ENCODE data around the gene TUBGCP2.

Gene TUBGCP2

GRCh38 chr10:133299224-133299623 is 9.4 kb downstream of the TUBGCP2 start:
- no peak for DNase-seq

- DNase-seq: no peak
These were observed 10.2 kb downstream of the TUBGCP2 start for GRCh38 chr10:133298466-133298865.

- DNase-seq: no peak
These were observed 11.2 kb downstream of the TUBGCP2 start for GRCh38 chr10:133297504-133297903.

DNA sequence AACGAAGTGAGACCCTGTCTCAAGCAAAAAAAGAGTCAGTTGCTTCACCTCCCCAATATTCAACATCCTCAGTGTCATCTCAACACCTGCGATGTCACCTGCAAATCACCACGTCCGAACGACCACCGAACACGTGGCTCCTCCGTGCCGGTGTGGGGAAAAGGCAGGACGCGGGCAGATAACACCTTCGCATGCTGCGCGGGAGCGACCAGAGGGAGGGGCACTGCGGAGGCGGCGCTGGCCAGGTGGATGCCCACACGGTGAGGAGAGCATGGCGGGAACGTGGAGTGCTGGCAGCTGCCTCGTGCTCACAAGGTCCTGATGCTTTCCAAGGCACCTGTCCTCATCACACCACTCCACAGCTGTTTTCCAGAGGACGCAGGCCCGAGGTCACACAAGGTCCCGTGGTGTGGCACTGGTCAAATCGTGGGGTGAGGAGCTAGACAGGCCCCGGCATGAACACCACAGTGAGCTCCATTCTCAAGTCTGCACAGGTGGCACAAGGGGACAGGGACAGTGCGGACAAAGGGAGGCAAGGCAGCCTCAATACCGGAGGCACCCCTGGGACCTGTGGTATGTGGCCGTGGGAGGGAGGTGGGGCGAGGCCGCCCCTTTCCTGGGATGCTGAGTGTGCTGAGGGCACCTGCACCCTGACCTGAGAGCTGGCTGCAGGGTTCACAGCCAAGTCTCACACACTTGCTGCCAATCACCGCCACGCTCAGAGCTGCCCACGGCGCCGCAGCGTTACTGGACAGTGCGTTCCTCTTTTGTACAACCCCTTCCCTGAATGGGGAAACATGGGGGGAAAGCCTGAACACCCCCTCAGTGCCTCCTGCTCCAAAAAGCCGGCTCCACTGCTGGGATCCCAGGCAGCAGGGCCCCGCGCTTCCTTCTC is 13.0 kb downstream of the TUBGCP2 start:
- no peak for DNase-seq

- no peak for DNase-seq
These were observed 14.5 kb downstream of the TUBGCP2 start for GRCh38 chr10:133294189-133294588.

GRCh38 chr10:133293810-133294119 is 14.9 kb downstream of the TUBGCP2 start:
- DNase-seq: no peak

- DNase-seq: no peak
These were observed 15.5 kb downstream of the TUBGCP2 start for GRCh38 chr10:133292919-133293809.

- no peak for DNase-seq
These were observed 18.9 kb downstream of the TUBGCP2 start for GRCh38 chr10:133289761-133290160.

DNA sequence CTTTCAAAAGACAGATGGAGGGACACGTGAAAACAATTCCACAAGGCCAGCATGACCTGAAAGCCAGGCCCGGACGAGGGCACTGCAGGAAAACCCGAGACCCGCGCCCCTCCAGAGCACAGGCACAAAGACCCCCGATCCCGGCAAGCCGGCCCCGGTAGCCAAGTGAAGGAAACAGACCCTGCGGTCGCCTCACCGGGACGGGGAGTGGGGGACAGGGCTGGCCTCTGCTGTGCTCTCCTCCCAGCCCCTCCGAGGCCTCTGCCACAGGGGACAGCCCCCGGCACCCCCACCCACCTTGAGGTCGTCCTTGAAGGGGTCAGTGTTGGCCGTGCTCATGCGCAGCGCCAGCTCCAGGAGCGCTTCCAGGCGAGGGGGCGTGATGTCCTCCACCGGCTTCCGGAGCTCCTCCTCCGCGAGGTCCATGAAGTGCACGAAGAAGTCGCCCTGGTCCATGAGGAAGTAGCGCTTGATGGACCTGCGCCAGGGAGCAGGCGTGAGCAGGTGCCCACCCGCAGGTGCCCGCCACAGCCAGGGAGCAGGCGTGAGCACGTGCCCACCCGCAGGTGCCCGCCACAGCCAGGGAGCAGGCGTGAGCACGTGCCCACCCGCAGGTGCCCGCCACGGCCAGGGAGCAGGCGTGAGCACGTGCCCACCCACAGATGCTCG is 20.7 kb downstream of the TUBGCP2 start:
- DNase-seq: no peak

DNA sequence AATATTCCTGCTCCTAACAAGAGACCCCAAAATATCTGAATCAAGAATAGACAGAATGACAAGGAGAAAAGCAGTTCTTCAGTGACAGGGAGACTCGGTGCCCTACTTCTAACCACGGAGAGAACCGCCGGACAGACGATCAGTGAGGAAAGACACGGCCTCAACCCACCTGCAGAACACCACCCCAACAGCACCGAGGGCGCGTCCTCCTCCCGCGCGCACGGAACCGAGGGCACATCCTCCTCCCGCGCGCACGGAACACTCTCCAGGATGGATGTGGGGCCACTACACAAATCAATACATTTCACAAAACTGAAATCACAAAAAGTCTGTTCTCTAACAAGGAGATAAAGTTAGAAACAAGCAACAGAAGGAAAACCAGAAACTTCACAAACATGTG is 22.3 kb downstream of the TUBGCP2 start:
- DNase-seq: no peak

DNA sequence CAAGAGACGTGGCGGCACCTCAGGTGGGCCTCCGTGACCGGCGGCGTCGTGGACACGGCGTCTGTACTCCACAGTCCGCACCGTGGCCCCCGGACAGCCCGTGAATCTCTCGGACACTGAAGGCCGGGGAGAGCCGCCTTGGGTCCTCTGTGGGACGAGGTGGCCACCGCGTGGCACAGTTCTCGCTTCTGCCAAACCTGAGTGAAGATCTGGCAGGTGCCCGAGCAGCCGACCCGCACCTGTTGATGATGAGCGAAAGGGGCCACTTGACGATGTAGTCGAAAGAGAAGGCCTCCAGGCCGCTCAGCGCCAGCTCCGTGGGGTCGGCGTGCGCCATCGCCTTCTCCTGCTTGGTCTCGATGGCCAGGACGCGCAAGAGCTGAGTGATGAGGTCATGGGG is 23.5 kb downstream of the TUBGCP2 start:
- no peak for DNase-seq

- DNase-seq: no peak
These were observed 24.7 kb downstream of the TUBGCP2 start for GRCh38 chr10:133283931-133284330.

- DNase-seq: no peak
These were observed 25.8 kb downstream of the TUBGCP2 start for GRCh38 chr10:133282846-133283390.

GRCh38 chr10:133281628-133282372 is 26.9 kb downstream of the TUBGCP2 start:
- no peak for DNase-seq

GRCh38 chr10:133281084-133281483 is 27.6 kb downstream of the TUBGCP2 start:
- DNase-seq: no peak

DNA sequence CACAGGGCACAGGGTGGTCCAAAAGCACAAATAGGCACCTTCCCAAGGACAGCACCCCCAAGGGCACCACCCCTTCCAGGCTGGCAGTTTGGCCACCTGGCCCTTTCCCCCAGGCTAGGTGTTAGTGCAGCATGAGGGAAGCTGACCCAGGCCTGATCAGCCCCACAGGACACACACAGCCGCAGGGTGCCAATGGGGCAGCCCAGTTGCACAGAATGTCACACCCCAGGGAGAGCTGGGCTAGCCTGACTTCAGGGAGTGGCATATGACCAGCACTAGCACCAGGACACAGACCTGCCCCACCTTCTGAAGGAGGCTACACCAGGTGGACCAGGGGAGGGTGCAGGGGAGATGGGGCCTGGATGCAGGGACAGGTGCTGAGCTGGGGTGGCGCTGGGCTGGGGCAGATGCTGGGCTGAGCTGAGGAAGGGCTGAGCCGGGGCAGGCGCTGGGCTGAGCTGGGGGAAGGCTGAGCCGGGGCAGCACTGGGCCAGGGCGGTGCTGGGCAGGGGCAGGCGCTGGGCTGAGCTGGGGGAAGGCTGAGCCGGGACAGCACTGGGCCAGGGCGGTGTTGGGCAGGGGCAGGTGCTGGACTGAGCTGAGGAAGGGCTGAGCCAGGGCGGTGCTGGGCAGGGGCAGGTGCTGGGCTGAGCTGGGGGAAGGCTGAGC is 28.1 kb downstream of the TUBGCP2 start:
- DNase-seq: no peak

GRCh38 chr10:133279326-133280226 is 29.1 kb downstream of the TUBGCP2 start:
- no peak for DNase-seq

- DNase-seq: peak in 2 of 6 experiments; percentile 13 to 25
These were observed 30.0 kb downstream of the TUBGCP2 start for GRCh38 chr10:133278577-133279265.

DNA sequence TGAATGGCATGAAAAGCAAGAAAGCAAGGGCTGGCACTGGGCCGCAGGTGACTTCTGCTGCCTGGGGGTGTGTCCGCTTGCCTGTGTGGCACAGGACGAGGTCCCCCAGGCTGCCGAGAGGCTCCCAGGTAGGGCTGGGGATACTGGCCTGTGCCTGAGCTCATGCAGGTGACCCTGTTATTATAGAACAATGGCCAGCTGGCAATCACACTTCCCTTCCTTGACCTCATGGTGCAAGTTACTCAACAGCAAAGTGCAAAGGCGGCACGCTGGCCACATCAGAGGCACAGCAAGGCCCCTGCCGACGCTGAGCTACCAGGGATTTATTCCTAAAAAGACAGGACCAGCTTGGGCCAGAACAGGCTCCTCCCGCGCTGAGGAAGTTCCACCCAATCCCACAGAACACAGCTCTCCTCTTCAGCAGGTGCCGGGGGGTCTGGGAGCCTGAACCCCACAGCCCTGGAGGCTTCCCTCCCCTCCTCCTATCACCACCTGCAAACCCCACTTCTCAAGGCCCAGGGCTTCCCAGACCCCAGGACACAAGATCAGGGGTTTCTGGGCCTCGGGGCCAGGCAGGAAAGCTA is 30.6 kb downstream of the TUBGCP2 start:
- no peak for DNase-seq

Data from stimulated activated naive CD4-positive, alpha-beta T cell (primary cell).